Measurements from ENCODE around the gene TBPL1. TPM values are rescaled to one million over a fixed set of nuclear protein-coding genes. Genes with fewer than 3 reads are reported as not detected.

The TBPL1 gene
- total and polyA plus RNA-seq, 10 of the 15 experiments (the other 5 are each of a cell fraction or from before 2014, with no cell fraction given), result 34.6 to 71.2 (median 43.0) TPM

- H3K27me3 ChIP-seq (replicated peaks in 1 of 2; ENCODE audit: control insufficient read depth in 2 of 2, insufficient read depth in 2 of 2, low read length in 1 of 2), result no peaks in the 10 kb centered on the region
- ATAC-seq, result peak; percentile 85
- H3K9ac ChIP-seq (ENCODE audit: control insufficient read depth, insufficient read depth, low read length), result no peak overlapping the region
- H4K20me1 ChIP-seq (ENCODE audit: control insufficient read depth, insufficient read depth), result no peaks in the 10 kb centered on the region
- no peaks in the 10 kb centered on the region for H3K36me3 ChIP-seq (ENCODE audit: control insufficient read depth in 2 of 2, insufficient read depth in 2 of 2, low read length in 1 of 2)
- WGBS (ENCODE audit: insufficient coverage, insufficient replicate concordance, low lambda C conversion rate, missing lambda C conversion rate), result 50% methylated on average over 5 of the region's 5 CpGs
- H3K4me1 ChIP-seq (ENCODE audit: control insufficient read depth, insufficient read depth, low read length), result peaks cover 14% of the 10 kb centered on the region; the same call in 1 of the 2 replicates
- peak overlapping the region; percentile 30 for H3K27ac ChIP-seq (ENCODE audit: control insufficient read depth, insufficient read depth)
- H3K9me3 ChIP-seq (replicated peaks; ENCODE audit: control insufficient read depth, insufficient read depth, low read length), result no peaks in the 10 kb centered on the region
- peak overlapping the region; percentile 9; the same call in 1 of the 2 replicates for H2AFZ ChIP-seq (ENCODE audit: control insufficient read depth, low read depth, low read length)
- DNase-seq (ENCODE audit: low read depth, low spot score), result peak; percentile 34
- peak; percentile 91 for FAIRE-seq
- SMC1A ChIA-PET (ENCODE audit: uncharacterized antibody, unreplicated experiment), result interaction anchor here (0.8 to 4.1 kb wide), 5 partner anchors 9 to 50 kb away, joined by 3 to 32 read pairs (median 5); no protein-coding TSS in a partner anchor
- CTCF ChIA-PET, result interaction anchor here (1.1 to 2.5 kb wide), 8 partner anchors 9 to 97 kb away, joined by 3 to 12 read pairs (median 4); no protein-coding TSS in a partner anchor
- intact Hi-C loops (cut with micrococcal nuclease; ENCODE audit: unreplicated experiment), result no loop called here
- RAD21 ChIA-PET (ENCODE audit: unreplicated experiment), result interaction anchor here (0.6 to 1.8 kb wide), 3 partner anchors 8 to 23 kb away, joined by 3 to 6 read pairs (median 4); no protein-coding TSS in a partner anchor
- H3K4me2 ChIP-seq (ENCODE audit: control insufficient read depth, insufficient read depth), result peak overlapping the region; percentile 73
- in situ Hi-C loops (cut with MboI), result loop anchor here (25.0 kb wide), 1 partner anchor 1471 kb away; no protein-coding TSS in a partner anchor
- POLR2A ChIA-PET, result interaction anchor here (1.7 to 1.8 kb wide), 2 partner anchors 9 to 13 kb away, joined by 6 to 8 read pairs; partner anchors contain the start of gene TBPL1
- H3K79me2 ChIP-seq (ENCODE audit: control insufficient read depth, insufficient read depth, low read length), result peaks cover 55% of the 10 kb centered on the region
- peak overlapping the region; percentile 4; the same call in 1 of the 2 replicates for H3K4me3 ChIP-seq
- no TSS peak for BruUV-seq (replicated peaks)
- no peak for TF ChIP-seq YBX1 (IDR thresholded peaks at IDR 0.05)
- 0 out of 2 replicates have a peak, but pooled peaks have one; percentile 30 for TF ChIP-seq DPF2 (IDR thresholded peaks at IDR 0.05)
- no peak for TF ChIP-seq RELA (IDR thresholded peaks at IDR 0.05; ENCODE audit: borderline replicate concordance, partially characterized antibody)
- no peak for TF ChIP-seq ZBTB40 (IDR thresholded peaks at IDR 0.05; ENCODE audit: borderline replicate concordance)
- TF ChIP-seq, protein P1, sequence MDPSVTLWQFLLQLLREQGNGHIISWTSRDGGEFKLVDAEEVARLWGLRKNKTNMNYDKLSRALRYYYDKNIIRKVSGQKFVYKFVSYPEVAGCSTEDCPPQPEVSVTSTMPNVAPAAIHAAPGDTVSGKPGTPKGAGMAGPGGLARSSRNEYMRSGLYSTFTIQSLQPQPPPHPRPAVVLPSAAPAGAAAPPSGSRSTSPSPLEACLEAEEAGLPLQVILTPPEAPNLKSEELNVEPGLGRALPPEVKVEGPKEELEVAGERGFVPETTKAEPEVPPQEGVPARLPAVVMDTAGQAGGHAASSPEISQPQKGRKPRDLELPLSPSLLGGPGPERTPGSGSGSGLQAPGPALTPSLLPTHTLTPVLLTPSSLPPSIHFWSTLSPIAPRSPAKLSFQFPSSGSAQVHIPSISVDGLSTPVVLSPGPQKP (IDR thresholded peaks at IDR 0.05; ENCODE audit: low read depth, low read length), result no peak
- peak; percentile 37; the same call in 1 of the 2 replicates for TF ChIP-seq PKNOX1 (IDR thresholded peaks at IDR 0.05)
- TF ChIP-seq ESRRA (IDR thresholded peaks at IDR 0.05; ENCODE audit: low read length), result no peak
- 0 out of 3 replicates have a peak, but pooled peaks have one; percentile 46 for TF ChIP-seq POU2F2 (IDR thresholded peaks at IDR 0.05; ENCODE audit: borderline replicate concordance, low read depth, low read length)
- peak; percentile 68 for TF ChIP-seq RUNX3 (IDR thresholded peaks at IDR 0.05; ENCODE audit: low read length)
- TF ChIP-seq CBX5 (IDR thresholded peaks at IDR 0.05; ENCODE audit: low read depth), result no peak
- no peak for TF ChIP-seq USF1 (IDR thresholded peaks at IDR 0.05; ENCODE audit: borderline replicate concordance, extremely low read length, insufficient read depth, low read depth, low read length)
- 0 out of 2 replicates have a peak, but pooled peaks have one; percentile 7 for TF ChIP-seq FOXM1 (IDR thresholded peaks at IDR 0.05; ENCODE audit: low read depth, low read length)
- TF ChIP-seq CEBPB (IDR thresholded peaks at IDR 0.05; ENCODE audit: borderline replicate concordance in 1 of 2, low read depth in 2 of 2, low read length in 2 of 2), result no peak
These were observed 13.8 kb downstream of the TBPL1 start for GRCh38 chr6:133966654-133967329.
